Non-pigmented ciliary epithelial cell (primary cell): ENCODE measurements around the gene GLDC.
A peak's percentile ranks its signal among the peaks of the same experiment; 100 is the strongest.
"Not testable (repeated sequence)": the region's sequence is repeated elsewhere in the genome, so short reads cannot be mapped to it uniquely, and the experiment has no call there.

Experiments used
- DNase-seq: peaks from one replicate; pipeline ENCODE4 v3.0.0-alpha.2; 2010; ENCODE audit warnings: low read depth

Gene GLDC

DNA sequence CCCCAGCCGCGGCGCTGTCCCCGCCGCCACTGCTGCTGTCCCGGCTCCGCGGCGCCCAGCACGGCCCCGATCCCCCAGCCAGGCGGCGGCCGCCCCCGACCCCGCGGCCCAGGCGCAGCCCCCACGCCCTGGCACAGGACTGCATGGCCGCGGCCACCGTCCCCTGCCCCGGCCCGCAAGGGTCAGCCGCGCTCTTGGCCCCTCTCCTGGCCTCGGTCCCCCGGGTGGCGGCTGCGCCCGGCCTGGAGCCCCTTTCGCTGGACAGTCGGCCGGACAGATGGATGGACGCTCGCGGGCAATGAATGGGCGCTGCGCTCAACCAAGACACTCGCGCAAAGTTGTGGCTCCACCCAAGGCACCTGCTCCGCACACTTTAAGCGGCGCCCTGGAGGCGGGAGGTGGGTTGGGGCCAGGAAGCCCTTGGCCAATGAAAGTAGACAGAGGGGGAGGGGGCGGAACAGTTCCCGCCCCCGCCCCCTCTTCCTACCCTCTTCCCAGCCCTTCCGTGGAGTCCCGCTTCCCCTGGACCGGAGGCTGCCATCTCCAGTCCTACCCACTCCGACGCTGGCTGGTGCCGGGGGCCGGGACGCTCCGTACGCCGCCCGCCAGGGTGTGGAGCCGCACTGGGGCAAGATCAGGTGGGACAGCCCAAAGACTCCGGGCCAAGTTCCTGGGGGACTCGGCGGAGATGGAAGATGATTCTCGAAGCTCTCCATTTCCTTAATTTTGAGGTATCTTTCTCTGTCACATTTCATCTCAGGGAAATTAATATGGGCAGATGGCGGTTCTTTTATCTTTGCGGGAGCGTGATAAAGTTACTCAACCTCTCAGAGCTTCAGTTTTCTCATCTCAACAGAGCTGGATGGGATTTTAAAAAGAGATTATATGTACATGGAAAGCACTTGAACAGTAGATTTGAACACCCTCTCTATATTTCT, at the start of gene GLDC:
Gene GLDC (minus strand): TSS at position 375 of the 938 bp plus-strand sequence. CDS start 230 bp downstream, at position 145.
- DNase-seq = no peak

DNA sequence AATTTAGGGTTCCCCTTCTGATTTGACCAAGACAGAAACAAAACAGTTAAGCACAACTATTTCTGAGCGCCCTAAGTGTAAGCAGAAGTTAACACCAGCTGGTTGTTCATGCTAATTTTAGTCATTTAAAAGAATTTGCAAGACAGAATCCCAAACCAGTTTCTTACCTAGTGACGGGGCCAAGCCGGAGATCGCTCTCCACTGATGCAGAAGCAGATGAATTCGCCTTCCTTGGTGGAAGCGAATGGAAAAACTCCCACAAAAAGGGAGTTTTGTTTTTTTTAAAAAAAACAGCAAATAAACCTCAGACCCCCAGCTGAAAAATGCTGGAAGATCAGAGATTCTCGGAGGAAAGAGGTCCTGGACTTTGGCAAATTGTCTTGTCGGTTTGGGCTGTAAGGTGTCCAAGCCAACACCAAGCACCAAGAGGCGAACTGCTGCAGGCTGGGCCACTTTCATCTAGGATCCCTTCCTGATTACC, 47.4 kb upstream of the GLDC start:
- no peak for DNase-seq

DNA sequence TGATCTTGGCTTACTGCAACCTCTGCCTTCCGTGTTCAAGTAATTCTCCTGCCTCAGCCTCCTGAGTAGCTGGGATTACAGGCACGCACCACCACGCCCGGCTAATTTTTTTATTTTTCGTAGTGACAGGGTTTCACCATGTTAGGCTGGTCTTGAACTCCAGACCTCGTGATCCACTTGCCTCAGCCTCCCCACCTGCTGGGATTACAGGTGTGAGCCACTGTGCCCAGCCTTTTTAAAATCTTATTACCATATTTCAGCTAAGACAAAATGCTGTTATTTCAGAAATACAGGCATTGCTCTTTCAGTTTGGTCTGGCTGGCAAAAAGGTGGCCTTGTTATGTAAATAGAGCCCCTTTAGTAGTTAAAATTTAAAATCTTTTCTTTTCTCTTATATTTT, 46.9 kb upstream of the GLDC start:
- DNase-seq = no peak

DNA sequence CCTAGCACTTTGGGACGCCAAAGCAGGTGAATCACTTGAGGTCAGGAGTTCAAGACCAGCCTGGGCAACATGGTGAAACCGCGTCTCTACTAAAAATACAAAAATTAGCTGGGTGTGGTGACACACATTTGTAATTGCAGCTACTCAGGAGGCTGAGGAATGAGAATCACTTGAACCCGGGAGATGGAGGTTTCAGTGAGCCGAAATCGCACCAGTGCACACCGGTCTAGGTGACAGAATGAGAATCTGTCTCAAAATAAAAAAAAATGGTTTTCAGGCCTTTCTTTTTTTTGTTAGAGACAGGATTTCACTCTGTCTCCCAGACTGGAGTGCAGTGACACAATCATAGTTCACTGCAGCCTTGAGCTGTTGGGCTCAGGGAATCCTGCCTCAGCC, 45.1 kb upstream of the GLDC start:
- DNase-seq = not testable (repeated sequence)

DNA sequence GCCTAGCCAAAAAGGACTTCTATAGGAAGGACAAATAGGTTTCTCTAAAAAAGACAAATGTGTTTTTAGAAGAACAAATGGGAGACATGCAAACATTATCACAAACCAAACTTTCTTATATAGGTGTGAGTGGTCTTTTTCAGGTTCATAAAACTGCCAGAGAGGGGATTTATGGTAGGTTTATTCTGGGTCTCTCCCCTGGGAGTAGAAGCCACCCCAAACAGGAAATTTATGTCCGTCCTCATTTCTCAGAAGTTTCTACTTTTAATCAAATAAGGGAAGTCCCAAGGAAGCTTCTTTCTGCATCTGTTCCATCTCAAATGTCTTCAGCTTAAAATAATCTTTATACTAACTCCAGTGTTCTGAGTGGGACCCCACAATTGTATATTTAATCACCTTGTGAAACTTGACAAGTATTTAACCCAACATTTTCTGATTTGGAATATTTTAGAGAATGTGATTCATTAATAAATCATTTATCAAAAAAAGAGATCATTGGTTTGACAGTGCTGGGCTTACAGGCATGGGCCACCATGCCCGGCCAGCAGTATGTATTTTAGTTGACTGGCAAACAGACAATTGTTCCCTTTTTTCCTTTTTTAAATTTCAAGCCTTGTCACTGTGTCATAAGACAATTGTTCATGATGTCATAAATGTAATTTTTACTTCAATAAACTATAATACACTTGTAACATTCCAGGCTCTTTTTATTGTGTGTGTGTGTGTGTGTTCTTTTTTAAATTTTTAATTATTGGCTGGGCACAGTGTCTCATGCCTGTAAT, 44.6 kb upstream of the GLDC start:
- DNase-seq = no peak

DNA sequence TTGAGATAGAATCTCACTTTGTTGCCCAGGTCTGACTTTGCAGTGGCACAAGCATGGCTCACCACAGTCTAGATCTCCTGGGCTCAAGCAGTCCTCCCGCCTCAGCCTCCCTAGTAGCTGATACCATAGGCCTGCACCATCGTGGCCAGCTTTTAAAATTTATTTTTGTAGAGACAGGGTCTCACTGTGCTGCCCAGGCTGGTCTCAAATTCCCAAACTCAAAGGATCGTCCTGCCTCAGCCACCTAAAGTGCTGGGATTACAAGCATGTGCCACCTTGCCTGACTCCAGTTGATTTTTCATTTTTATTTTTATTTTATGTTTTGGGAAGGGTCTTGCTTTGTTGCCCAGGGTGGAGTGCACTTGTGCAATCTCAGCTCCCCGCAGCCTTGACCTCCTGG, 41.7 kb upstream of the GLDC start:
- no peak for DNase-seq

DNA sequence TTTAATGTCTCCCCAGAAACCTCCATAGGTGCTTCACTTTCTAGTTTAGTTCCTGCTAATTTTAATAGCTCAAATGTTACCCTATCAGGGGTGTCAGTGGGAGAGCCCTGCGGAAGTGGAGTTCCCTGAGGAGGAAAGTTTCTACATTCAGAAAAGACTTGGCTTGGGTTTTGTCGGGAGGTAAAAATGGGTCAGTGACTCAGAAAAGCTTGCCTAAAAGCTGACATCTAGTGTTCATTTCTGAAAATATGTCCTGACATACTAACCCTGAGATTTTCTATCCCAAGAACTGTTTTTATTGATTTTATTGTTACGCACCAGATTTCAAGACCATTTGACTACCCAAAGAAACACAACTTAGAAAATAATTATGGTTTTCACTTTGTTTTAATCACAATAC, 40.9 kb upstream of the GLDC start:
- DNase-seq = no peak

DNA sequence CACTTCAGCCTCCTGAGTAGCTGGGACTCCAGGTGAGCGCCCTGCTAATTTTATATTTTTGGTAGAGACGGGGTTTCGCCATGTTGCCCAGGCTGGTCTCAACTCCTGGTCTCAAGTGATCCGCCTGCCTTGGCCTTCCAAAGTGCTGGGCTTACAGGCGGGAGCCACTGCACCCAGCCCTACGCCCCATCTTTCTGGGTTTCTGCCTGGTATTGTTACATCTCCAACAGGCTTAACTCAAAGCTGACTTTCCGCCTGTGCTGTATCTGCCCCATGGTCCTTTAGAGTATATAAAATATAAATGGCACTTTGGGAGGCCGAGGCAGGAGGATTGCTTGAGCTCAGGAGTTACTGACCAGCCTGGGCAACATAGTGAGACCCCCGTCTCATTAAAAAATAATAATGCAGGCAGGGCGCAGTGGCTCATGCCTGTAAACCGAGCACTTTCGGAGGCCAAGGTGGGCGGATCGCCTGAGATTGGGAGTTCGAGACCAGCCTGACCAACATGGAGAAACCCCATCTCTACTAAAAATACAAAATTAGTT, 36.5 kb upstream of the GLDC start:
- no peak for DNase-seq

DNA sequence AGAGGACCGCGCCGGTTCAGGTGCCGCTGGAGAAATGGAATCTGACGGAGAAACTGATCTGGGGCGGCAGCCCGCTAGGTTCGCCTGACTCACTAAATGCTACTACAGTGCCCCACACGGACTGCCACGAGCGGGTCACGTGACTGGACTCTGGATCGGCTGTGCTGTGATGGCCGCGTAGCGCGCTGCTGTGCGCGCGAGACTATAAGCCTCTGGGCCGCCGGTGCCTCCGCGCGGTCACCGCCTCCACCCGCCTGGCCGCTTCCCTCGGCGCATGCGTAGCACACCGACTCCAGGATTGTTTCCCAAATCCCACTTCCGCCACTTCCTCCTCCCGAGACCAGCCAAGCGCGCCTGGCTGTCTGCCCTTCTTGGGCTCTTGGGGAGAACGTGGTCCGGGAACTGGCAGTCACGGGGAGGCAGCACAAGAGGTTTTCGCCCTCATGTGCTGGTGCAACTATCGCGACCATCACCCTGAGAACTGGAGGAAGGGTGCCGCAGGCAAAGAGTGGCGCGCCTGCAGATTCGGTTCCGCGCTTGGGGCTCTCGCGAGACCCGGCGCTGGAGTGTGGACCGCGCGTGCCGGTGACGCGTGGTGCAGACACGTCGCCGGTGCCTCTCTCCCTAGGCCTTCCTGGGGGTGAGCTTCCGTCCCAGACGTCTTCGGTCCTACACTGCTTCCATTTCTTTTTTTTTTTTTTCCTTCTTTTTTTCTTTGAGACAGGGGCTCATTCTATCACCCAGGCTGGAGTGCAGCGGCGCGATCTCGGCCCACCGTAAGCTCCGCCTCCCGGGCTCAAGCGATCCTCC, 35.8 kb upstream of the GLDC start:
- peak; percentile 85 for DNase-seq

DNA sequence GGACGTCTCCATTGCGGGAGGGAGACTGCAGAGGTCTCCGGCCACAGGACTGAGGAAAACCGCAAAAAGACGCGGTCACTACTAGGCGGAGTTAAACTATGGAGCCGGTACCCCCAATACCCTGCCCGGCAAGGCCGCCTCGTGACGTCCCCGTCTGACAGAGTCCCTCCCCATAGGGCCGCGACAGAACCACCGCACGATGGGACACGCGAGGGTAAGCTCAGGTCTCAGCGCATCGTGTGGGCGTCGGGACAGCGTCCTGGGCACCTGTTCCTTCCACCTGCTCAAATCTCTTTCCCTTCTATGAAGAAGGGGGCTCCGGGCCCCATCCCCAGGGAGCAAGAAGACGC, 35.2 kb upstream of the GLDC start:
- DNase-seq = no peak

DNA sequence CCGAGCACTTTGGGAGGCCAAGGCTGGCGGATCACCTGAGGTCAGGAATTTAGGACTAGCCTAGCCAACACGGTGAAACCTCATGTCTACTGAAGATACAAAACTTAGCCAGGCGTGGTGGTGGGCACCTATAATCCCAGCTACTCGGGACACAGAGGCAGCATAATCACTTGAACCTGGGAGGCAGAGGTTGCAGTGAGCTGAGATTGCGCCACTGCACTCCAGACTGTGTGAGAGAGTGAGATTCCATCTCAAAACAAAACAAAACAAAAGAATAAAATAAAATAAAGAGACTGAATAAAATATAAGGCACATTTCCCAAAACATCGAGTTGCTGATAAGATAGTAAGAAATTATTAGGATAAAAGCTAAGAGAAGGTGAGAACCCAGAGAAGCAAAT, 32.3 kb upstream of the GLDC start:
- no peak for DNase-seq

DNA sequence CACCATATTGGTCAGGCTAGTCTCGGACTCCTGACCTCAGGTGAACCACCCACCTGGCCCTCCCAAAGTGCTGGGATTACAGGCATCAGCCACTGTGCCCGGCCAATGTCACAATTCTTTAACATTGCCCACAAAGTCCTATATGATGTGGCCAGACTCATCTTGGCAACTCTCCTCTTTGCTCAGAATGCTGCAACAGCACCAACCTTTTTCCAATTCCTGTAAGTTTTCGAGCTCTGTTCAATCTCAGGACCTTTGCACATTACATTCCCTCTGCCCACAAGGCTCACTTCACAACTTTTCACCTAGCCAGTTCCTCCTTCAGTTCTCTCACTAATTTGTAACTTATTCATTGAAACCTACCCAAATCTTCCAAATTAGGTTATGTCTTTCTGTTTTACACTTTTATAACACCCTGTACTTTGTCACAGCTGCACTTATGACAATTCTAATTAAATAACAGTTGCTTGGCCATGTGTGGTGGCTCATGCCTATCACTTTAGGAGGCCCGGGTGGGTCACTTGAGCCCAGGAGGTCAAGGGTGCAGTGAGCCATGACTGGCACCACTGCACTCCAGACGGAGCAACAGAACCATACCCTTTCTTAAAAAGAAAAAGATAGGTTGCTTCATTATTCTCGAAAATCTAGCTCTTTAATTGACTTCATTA, 30.9 kb upstream of the GLDC start:
- DNase-seq = no peak

DNA sequence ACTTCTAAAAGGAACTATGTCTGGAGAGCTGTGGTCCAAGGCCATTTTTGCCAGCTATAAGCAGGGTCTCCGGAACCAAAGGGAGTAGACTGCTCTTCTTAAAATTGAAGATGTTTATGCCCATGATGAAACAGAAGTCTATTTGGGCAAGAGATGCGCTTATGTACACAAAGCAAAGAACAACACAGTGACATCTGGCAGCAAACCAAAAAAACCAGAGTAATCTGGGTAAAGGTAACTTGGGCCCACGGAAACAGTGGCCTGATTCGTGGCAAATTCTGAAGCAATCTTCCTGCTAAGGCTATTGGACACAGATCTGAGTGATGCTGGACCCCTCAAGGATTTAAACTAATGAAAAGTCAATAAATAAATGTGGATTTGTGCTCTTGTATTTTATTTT, 29.7 kb upstream of the GLDC start:
- DNase-seq = no peak

DNA sequence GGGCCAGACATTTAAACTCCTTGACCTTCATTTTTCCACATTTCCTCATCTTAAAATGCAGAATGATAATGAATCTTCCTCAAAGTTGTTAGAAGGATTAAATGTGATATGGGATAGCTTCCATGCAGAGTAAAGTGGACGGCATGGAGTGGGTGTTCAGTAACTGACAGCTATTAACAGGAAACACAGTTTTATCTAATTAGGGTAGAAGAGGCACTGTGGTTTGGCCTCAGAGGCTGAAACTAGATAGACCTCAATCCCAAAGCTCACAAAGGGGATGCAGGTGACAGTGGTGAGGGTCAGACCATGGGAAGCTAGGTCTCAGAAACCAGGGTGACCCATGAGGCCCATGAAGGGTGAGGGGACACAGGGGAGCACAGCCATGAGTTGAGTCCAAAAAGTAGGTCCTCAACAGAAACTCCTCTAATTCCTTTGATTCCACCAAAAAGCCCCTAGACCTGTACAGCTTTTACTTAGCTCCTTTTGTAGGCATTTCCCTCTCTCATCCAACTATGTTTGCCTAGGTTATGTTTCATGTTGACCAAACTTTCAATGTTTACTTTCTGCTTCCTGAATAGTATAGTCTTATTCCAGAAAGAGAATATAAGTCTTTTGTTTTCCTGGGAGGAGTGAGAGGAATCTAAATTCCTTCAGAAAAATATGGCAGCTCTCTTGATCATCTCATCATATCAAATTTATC, 27.9 kb upstream of the GLDC start:
- no peak for DNase-seq

DNA sequence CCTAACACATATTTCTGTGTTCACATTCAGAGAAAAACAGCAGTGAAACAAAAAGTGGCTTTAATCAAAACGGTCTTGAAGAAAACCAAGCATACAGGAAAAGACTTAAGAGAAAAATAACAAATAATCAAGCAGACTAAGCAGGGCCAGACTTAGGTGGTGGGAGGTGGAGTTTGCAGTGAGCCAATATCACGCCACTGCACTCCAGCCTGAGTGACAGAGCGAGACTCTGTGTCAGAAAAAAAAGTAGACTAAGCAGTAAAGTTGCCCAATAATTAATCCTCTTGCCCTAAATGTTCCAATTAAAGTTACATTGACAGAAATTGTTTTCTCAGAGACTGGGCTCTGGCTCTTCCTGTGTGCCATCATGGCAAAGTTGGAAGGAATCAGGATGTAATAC, 26.6 kb upstream of the GLDC start:
- no peak for DNase-seq

DNA sequence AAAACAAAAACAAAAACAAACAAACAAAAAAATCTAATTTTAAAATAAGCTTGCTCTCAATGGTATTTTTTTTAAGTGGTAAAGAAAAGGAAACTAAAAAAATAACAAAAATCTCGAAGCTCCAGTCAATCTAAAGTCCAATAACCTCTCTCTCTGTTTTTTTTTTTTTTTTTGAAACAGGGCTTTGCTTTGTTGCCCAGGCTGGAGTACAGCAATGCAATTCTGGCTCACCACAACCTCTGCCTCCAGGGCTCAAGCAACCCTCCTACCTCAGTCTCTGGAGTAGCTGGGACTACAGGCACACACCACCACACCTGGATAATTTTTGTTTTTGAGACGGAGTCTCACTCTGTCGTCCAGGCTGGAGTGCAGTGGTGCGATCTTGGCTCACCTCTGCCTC, 25.9 kb upstream of the GLDC start:
- DNase-seq = no peak

DNA sequence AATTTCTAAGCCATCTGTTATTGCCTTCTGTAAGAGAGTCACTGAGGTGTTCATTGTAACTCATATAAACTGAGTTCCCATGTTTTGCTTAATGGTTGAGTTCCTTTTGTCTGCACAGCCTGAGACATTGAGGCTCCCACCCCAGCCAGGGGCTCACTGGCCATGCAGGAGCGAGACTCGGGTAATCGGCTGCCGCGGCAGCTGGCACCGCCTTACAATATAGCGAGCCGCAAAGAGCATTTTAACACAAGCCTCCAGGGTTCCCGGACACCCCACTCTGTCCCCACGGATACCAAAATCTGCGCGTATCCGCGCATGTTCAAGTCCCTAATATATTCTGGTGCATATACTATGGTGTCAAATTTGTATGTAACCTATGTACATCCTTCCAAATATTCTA, 24.4 kb upstream of the GLDC start:
- DNase-seq = no peak

DNA sequence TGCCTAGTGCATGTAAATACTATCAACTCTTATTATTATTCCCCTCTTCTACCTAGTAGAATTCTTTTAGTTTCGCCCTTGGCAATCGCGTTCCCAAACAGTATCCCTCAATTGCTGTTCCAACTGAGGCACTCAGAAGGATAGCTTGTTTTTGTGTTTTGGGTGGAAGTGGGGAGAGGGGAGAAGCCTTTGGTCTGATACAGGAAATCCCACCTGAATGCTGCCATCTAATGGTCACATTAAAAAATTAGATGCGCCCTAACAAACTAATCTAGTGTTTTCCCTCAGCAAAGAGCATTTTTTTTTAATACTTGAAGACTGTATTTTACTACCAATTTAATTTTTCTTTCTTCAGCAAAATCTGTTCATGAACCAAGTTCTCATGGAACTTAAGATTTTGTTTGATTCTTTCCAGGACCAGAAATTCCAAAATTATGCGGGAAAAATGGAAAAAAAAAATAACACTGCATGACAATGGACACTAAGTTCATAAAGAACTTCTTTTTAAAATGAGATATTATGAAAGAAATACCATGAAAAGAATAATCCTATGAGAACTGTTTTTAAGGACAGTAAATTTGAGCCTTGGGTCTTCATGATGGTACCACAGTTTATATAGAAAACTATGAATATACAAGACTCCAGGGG, 22.2 kb upstream of the GLDC start:
- DNase-seq = no peak

DNA sequence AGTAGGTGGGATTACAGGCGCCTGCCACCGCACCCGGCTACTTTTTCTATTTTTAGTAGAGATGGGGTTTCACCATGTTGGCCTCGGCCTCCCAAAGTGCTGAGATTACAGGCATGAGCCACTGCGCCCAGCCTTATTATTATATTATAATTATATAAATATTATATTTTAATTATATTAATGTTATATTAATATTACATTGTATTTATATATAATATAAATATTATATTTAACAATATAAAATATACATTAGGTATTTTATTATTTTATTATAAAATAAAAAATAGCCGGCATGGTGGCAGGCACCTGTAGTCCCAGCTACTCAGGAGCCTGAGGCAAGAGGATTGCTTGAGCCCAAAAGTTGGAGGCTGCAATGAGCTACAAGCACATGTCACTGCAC, 21.6 kb upstream of the GLDC start:
- no peak for DNase-seq

DNA sequence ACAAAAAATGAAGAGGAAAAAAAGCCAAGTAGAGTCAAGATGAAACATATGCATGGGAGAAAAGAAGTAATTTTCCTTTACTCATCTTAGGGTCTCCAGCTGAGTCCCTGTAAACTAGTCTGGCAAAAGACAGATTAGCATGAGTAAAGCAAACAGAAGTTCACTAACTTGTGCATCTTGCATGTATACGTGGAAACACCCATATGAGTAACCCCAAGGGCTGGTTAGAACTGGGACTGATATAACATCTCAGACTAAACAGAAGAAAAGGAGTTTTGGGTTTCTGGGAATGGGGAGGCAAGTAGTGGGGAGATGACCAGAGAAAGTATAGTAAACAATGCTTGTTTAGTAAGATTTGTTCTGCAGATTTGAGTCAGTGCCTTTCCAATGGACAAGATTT, 20.1 kb upstream of the GLDC start:
- DNase-seq = no peak
